Stimulated activated naive B cell treated with anti-CD40 and anti-IgM and Interleukin-4, amounts not matched to agents 10 μg/mL and 1 μg/mL and 100 μg/mL, for 72 hours (primary cell): Measurements from ENCODE around the gene CHRNB1.

Experiments used
- ATAC-seq, 2 donors: fragments of 150-1000 bp; cut with Tn5 transposase; replicated peaks; 2 replicates each; pipeline ENCODE4 v1.10.0; 2021; ENCODE audit warnings: moderate library complexity in 1 of 2
- DNase-seq: peaks from one replicate; pipeline ENCODE4 v3.0.0; 2021
- H3K27ac Mint-ChIP-seq: one replicate; pipeline ENCODE4 v1.8.0; 2022; ENCODE audit warnings: mild to moderate bottlenecking, mixed read lengths
- H3K27me3 Mint-ChIP-seq, 2 donors: one replicate each; pipeline ENCODE4 v1.8.0; 2022; ENCODE audit warnings: mixed read lengths in 2 of 2
- H3K36me3 Mint-ChIP-seq, 2 donors: one replicate each; pipeline ENCODE4 v1.8.0; 2022; ENCODE audit warnings: mixed read lengths in 2 of 2, mild to moderate bottlenecking in 1 of 2
- H3K4me1 Mint-ChIP-seq, 2 donors: one replicate each; pipeline ENCODE4 v1.8.0; 2022; ENCODE audit warnings: mixed read lengths in 2 of 2, mild to moderate bottlenecking in 1 of 2
- H3K4me3 Mint-ChIP-seq, 2 donors: one replicate each; pipeline ENCODE4 v1.8.0; 2022; ENCODE audit warnings: mild to moderate bottlenecking in 2 of 2, mixed read lengths in 2 of 2, moderate library complexity in 1 of 2
- H3K9me3 Mint-ChIP-seq, 2 donors: one replicate each; pipeline ENCODE4 v1.8.0; 2022; ENCODE audit warnings: mixed read lengths in 2 of 2, mild to moderate bottlenecking in 1 of 2

The CHRNB1 gene

GRCh38 chr17:7408252-7408727, 36.6 kb upstream of the CHRNB1 start:
- no peak overlapping the region for H3K27ac Mint-ChIP-seq
- ATAC-seq: no peak
- no peak overlapping the region for H3K4me3 Mint-ChIP-seq
- no peaks in the 10 kb centered on the region for H3K36me3 Mint-ChIP-seq
- H3K4me1 Mint-ChIP-seq: peaks cover 8 to 15% of the 10 kb centered on the region in 2 donors
- no peak for DNase-seq
- H3K9me3 Mint-ChIP-seq: no peaks in the 10 kb centered on the region
- peaks cover 25 to 41% of the 10 kb centered on the region in 2 donors for H3K27me3 Mint-ChIP-seq

DNA sequence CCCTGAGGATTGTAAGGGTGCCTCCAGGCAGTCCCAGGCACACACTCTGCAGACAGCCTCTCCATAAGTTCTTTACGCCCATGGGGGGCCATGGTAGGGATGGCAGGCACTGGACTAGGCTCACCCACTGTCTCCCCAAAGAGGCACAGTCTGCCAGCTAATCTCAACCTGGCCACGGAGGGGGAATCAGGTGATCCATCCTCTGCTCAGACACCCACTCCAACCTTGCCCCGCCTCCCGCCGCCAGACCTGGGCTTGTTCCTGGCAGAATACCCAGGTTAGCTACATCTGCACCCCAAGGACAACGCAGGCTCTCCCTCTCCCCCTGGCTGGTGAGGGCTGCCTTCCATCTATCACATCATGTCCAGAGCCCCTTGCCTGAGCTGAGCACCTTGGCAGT, 36.0 kb upstream of the CHRNB1 start:
- no peak overlapping the region for H3K27ac Mint-ChIP-seq
- ATAC-seq: no peak
- peaks cover 25 to 41% of the 10 kb centered on the region in 2 donors for H3K27me3 Mint-ChIP-seq
- no peaks in the 10 kb centered on the region for H3K9me3 Mint-ChIP-seq
- DNase-seq: no peak
- no peak overlapping the region for H3K4me3 Mint-ChIP-seq
- H3K4me1 Mint-ChIP-seq: peaks cover 8 to 14% of the 10 kb centered on the region in 2 donors
- no peaks in the 10 kb centered on the region for H3K36me3 Mint-ChIP-seq

DNA sequence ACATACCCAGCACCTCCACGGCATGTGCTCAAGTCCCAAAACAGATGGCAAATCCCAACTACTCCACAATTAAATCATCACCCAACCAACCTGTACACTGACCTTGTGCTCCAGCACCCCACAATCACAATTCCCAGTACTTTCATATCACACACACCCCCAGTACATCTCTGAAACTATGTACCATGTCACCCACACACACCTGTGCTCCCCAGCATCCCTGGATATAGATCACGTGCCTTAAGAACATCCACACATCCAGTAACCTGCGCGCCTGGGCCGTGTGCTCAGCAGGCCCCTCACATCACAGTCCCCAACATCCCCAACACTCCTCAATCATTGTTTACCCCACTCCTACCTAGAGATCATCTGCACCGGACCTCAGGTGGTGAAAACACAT, 35.1 kb upstream of the CHRNB1 start:
- Mint-ChIP-seq H3K27ac (no peak overlapping the region), H3K9me3 (no peaks in the 10 kb centered on the region), H3K4me3 (no peak overlapping the region), H3K36me3 (no peaks in the 10 kb centered on the region), H3K4me1 (peaks cover 8 to 14% of the 10 kb centered on the region in 2 donors), H3K27me3 (peaks cover 25 to 41% of the 10 kb centered on the region in 2 donors)
- ATAC-seq: no peak
- no peak for DNase-seq

DNA sequence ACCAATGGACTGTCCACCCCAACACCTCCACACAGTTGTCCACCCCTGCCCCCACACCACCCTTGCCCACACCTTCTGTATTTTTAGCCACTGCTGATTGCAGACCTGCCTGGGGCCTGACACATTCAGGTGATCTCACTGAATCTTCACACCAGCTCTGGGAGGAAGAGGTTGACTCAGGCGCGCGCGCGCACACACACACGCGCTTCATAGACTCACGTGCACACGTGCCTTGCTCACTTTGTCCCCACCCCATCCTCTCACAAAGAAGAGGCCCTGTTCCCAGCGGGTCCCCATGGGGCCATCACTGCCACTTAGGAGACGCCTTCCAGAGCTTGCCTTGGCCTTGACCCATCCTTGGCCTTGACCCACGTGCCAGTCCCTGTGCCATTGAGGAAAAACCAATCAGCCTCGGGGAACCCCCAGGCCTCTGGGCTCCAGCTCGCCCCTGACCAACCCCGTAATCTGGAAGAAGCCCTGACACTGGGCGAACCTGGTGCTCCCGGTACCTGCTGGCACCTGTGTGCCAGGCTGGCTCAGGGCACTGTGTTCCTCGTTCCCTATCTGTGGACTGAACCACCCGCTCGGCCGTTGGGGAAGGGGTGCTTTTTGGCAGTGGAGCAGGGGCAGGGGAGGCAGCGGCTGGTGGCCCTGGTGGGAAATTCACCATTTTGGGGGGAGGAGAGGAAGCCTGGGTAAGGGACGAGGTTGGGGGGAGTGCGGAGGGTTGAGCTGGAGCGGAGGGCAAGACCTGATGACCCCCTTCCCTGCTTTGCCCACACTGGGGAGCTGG, 34.0 kb upstream of the CHRNB1 start:
- H3K4me1 Mint-ChIP-seq: peaks cover 4% of the 10 kb centered on the region in 2 donors
- no peak for ATAC-seq
- DNase-seq: no peak
- no peaks in the 10 kb centered on the region for H3K9me3 Mint-ChIP-seq
- H3K36me3 Mint-ChIP-seq: no peaks in the 10 kb centered on the region
- H3K4me3 Mint-ChIP-seq: no peak overlapping the region
- H3K27ac Mint-ChIP-seq: no peak overlapping the region
- H3K27me3 Mint-ChIP-seq: peaks cover 20 to 35% of the 10 kb centered on the region in 2 donors

DNA sequence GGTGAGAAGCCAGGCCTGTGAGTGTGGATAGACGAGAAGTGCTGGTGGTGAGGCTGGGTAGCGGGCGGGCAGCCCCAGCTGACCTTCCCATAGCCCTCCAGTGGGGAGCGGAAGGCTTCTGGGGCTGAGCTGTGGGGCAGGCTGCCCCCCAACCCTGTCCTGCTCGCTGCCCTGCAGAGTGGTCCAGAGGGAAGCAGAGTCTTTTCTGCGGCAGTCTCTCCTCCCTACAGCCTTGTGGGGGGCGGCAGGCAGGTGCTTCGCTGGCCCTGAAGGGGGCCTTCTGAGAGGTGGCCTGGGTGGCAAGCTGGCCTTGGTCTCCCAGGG, 33.5 kb upstream of the CHRNB1 start:
- H3K4me1 Mint-ChIP-seq: peaks cover 0 to 2% of the 10 kb centered on the region in 2 donors
- peaks cover 16 to 30% of the 10 kb centered on the region in 2 donors for H3K27me3 Mint-ChIP-seq

GRCh38 chr17:7413346-7413985, 31.4 kb upstream of the CHRNB1 start:
- H3K4me3 Mint-ChIP-seq: no peak overlapping the region
- no peak overlapping the region for H3K27ac Mint-ChIP-seq
- H3K36me3 Mint-ChIP-seq: no peaks in the 10 kb centered on the region
- H3K27me3 Mint-ChIP-seq: peaks cover 10 to 18% of the 10 kb centered on the region in 2 donors
- peak in 1 of 2 donors; percentile 14 for ATAC-seq
- no peak for DNase-seq
- H3K9me3 Mint-ChIP-seq: no peaks in the 10 kb centered on the region
- no peaks in the 10 kb centered on the region for H3K4me1 Mint-ChIP-seq

More for the DNA sequence above, 33.5 kb upstream of the CHRNB1 start:
- no peak overlapping the region for H3K4me3 Mint-ChIP-seq
- H3K36me3 Mint-ChIP-seq: no peaks in the 10 kb centered on the region
- no peak overlapping the region for H3K27ac Mint-ChIP-seq
- ATAC-seq (no peak), DNase-seq (no peak)
- no peaks in the 10 kb centered on the region for H3K9me3 Mint-ChIP-seq

GRCh38 chr17:7414837-7415236, 30.0 kb upstream of the CHRNB1 start:
- no peak for ATAC-seq
- DNase-seq: no peak
- Mint-ChIP-seq H3K4me3 (no peak overlapping the region), H3K27ac (no peak overlapping the region), H3K9me3 (no peaks in the 10 kb centered on the region), H3K36me3 (no peaks in the 10 kb centered on the region), H3K27me3 (peaks cover 1 to 16% of the 10 kb centered on the region in 2 donors), H3K4me1 (no peaks in the 10 kb centered on the region)

DNA sequence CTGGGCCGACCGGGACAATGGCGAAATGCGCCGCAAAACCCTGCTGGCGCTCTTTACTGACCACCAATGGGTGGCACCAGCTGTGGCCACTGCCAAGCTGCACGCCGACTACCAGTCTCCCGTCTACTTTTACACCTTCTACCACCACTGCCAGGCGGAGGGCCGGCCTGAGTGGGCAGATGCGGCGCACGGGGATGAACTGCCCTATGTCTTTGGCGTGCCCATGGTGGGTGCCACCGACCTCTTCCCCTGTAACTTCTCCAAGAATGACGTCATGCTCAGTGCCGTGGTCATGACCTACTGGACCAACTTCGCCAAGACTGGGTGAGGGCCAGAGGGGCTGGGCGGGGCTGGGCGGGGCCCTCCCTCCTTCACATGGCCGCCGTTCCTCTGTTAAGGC, 29.1 kb upstream of the CHRNB1 start:
- Mint-ChIP-seq H3K4me1 (no peaks in the 10 kb centered on the region), H3K4me3 (no peak overlapping the region), H3K9me3 (no peaks in the 10 kb centered on the region), H3K27me3 (peaks cover 0 to 11% of the 10 kb centered on the region in 2 donors), H3K36me3 (no peaks in the 10 kb centered on the region), H3K27ac (no peak overlapping the region)
- ATAC-seq (no peak), DNase-seq (no peak)

DNA sequence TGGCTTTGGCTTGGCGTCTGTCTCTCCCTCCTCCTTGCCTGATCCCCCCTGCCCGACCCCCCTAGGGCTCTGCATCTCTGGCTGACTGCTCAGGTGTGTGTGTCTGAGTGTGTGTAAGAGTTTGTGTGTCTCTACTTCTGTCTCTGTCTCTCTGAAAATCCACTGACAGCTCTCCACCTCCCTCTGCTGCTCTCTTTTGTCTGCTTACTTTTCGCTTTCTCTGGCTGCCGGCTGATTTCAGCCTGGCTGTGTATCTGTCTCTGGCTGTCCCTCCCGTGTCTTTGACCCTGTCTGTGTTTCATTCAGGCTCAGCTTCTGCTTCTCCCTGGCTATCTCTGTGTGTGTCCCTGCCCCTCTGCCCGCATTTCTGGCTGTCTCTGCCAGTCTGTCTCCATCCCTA, 28.5 kb upstream of the CHRNB1 start:
- Mint-ChIP-seq H3K27me3 (peaks cover 0 to 11% of the 10 kb centered on the region in 2 donors), H3K27ac (no peak overlapping the region), H3K4me3 (no peak overlapping the region), H3K9me3 (no peaks in the 10 kb centered on the region), H3K4me1 (no peaks in the 10 kb centered on the region), H3K36me3 (no peaks in the 10 kb centered on the region)
- ATAC-seq (no peak), DNase-seq (no peak)

DNA sequence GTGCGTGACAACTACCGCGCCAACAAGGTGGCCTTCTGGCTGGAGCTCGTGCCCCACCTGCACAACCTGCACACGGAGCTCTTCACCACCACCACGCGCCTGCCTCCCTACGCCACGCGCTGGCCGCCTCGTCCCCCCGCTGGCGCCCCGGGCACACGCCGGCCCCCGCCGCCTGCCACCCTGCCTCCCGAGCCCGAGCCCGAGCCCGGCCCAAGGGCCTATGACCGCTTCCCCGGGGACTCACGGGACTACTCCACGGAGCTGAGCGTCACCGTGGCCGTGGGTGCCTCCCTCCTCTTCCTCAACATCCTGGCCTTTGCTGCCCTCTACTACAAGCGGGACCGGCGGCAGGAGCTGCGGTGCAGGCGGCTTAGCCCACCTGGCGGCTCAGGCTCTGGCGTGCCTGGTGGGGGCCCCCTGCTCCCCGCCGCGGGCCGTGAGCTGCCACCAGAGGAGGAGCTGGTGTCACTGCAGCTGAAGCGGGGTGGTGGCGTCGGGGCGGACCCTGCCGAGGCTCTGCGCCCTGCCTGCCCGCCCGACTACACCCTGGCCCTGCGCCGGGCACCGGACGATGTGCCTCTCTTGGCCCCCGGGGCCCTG, 27.7 kb upstream of the CHRNB1 start:
- Mint-ChIP-seq H3K4me1 (no peaks in the 10 kb centered on the region), H3K36me3 (no peaks in the 10 kb centered on the region), H3K27me3 (peaks cover 0 to 11% of the 10 kb centered on the region in 2 donors), H3K27ac (no peak overlapping the region), H3K4me3 (no peak overlapping the region), H3K9me3 (no peaks in the 10 kb centered on the region)
- ATAC-seq: no peak
- DNase-seq: no peak

DNA sequence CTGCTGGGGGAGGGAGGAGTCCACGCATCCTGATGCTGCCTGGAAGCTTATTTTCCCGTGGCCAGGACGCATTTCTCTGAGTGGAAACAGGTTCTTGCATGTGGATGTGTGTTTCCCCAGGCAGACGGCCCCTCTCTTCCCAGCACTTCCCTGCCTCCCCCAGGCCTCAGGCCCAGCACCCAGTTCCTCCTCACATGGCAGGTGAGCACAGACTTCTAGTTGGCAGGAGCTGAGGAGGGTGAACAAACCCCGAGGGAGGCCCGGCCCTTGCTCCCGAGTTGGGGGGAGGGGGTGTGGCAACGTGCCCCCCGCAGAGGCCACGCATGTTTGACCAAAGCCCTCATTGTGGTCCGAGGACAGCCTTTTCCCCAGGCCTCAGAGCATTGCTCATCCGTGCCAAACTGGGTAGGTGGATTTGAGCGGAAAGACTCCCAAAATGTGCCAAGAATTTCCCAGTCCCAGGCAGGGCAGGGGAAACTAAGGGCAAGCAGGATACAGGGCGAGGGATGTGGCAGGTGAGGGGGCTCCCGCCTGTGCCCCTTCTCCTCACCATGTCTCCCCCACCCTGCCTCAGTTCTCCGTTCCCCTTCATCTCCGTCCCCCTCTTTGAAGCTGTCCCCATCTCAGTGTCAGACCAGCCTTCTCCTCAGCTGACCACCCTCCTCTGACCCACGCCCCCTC, 26.2 kb upstream of the CHRNB1 start:
- Mint-ChIP-seq H3K27me3 (peaks cover 0 to 14% of the 10 kb centered on the region in 2 donors), H3K36me3 (no peaks in the 10 kb centered on the region), H3K27ac (no peak overlapping the region), H3K4me1 (no peaks in the 10 kb centered on the region), H3K4me3 (no peak overlapping the region), H3K9me3 (no peaks in the 10 kb centered on the region)
- DNase-seq (no peak), ATAC-seq (no peak)

DNA sequence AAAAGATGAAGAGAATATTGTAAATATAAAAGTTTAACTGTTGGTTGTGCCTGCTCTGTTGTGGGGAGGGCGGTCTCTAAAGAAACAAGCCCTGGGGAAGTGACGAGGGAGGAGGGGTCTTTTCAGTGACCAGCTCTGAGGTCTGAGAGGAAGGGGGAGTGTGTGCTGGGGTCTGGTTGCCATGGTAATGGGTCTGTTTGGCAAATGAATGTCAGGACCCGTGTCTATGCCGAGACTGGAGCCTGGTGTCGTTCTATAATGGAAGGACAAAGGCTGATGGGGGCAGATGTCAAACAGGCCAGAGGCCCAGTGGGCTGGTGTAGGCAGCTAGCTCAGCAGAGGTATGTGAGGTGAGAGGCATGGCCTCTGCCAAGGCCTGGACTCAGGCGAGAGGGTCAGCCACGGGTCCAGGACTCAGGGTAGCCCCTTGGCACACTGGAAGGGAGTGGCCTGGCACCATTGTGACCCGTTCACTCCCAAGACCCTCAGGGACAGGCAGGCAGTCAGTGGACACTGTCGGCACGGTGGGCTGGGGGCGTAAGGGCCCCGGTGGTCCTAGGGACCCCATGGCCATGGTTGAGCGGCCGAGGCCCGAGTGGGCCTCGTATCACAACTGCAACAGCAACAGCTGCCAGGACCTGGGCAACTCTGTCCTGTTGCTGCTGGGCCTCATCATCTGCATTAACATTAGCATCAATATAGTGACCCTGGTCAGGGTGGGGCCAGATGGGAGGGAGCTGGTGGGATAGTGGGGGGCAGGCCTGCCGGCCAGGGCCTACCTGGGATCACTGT, 24.8 kb upstream of the CHRNB1 start, which contains the start of gene SPEM1:
Gene SPEM1, plus strand, starts transcription at position 506 of the 792 bp plus-strand sequence. Its CDS starts 61 bp downstream, at position 567.
- Mint-ChIP-seq H3K36me3 (no peaks in the 10 kb centered on the region), H3K9me3 (no peaks in the 10 kb centered on the region), H3K27ac (no peak within 1 kb of the TSS), H3K4me1 (no peaks in the 10 kb centered on the region), H3K27me3 (peaks cover 8 to 16% of the 10 kb centered on the region in 2 donors), H3K4me3 (no peak within 1 kb of the TSS)
- no peak for ATAC-seq
- DNase-seq: no peak

GRCh38 chr17:7421186-7421585, 23.7 kb upstream of the CHRNB1 start:
- Mint-ChIP-seq H3K27me3 (peaks cover 14 to 16% of the 10 kb centered on the region in 2 donors), H3K36me3 (no peaks in the 10 kb centered on the region), H3K4me3 (no peak overlapping the region), H3K9me3 (no peaks in the 10 kb centered on the region), H3K27ac (no peak overlapping the region), H3K4me1 (no peaks in the 10 kb centered on the region)
- DNase-seq: no peak
- no peak for ATAC-seq

DNA sequence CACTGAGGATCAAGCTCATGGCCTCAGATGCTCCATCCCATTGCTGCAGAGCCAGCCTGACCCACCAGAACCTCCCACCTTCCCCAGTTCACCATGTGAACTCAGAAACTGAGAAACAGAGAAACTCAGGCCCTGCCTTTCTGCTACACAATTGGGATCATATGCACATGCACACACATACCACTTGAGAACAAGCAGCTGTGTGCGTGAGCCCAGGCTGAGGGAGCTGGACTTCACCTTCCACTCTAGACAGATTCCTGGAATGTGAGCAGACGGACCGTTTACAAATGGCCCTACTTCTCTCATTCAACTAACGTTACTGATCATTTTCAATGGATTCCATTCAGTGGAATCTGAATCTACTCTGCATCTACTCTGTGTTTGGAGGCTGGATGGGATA, 21.2 kb upstream of the CHRNB1 start:
- no peaks in the 10 kb centered on the region for H3K4me1 Mint-ChIP-seq
- no peaks in the 10 kb centered on the region for H3K9me3 Mint-ChIP-seq
- DNase-seq: no peak
- no peak overlapping the region for H3K4me3 Mint-ChIP-seq
- peaks cover 15 to 16% of the 10 kb centered on the region in 2 donors for H3K27me3 Mint-ChIP-seq
- no peak overlapping the region for H3K27ac Mint-ChIP-seq
- no peaks in the 10 kb centered on the region for H3K36me3 Mint-ChIP-seq
- ATAC-seq: no peak
